ENCODE data around the gene C17orf113.

DNA sequence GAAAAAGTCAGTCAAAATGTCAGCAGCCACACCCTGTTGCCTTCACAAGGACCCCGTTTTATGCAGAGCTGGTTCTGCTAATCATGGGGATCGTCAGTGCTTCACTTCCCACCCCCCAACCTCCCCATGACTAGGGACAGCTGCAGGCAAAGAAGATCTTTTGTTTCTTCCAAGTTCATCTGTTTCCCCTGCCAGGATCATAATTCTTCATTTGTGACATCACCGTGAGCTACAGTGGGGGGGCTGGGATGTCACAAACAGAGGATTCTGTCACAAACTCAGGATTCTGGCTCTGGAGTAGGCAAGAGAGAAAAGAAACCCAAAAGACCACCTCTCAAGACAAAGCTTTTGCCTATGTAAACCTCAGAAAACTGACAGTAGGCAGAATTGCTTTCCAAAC is 57.8 kb downstream of the C17orf113 start:
- TF ChIP-seq, protein P1, sequence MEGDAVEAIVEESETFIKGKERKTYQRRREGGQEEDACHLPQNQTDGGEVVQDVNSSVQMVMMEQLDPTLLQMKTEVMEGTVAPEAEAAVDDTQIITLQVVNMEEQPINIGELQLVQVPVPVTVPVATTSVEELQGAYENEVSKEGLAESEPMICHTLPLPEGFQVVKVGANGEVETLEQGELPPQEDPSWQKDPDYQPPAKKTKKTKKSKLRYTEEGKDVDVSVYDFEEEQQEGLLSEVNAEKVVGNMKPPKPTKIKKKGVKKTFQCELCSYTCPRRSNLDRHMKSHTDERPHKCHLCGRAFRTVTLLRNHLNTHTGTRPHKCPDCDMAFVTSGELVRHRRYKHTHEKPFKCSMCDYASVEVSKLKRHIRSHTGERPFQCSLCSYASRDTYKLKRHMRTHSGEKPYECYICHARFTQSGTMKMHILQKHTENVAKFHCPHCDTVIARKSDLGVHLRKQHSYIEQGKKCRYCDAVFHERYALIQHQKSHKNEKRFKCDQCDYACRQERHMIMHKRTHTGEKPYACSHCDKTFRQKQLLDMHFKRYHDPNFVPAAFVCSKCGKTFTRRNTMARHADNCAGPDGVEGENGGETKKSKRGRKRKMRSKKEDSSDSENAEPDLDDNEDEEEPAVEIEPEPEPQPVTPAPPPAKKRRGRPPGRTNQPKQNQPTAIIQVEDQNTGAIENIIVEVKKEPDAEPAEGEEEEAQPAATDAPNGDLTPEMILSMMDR (IDR thresholded peaks at IDR 0.05): no peak
- TF ChIP-seq POLR2A (IDR thresholded peaks at IDR 0.05): no peak

All from heart left ventricle (tissue), 13 donors.